HG03442 (cell line): Measurements from ENCODE around the gene TBPL2.

Source experiments
- ATAC-seq: cut with Tn5 transposase; IDR thresholded peaks from one replicate; pipeline ENCODE4 v1.9.1; 2021; ENCODE audit warnings: mild to moderate bottlenecking, moderate library complexity; ENCODE audit not compliant: unreplicated experiment

TBPL2 gene

DNA sequence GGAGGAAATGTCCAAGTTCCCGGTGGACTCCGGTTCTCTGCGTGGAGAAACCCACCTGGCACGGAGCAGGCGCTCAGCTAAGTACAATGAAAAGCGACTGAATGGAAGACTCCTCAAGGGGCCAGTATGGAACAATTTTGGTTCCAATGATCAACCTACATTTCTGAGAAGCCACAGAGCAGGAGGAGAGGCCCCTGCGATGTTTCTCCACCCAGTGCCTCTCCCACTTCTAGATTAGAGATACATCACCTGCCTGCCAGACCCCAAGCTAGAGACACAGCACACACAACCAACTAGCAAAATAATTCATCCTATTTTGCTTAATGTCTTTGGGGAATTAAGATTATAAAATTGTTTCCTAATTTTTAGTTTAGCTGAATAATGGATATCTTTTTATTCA, 67.6 kb downstream of the TBPL2 start:
- no peak for ATAC-seq

DNA sequence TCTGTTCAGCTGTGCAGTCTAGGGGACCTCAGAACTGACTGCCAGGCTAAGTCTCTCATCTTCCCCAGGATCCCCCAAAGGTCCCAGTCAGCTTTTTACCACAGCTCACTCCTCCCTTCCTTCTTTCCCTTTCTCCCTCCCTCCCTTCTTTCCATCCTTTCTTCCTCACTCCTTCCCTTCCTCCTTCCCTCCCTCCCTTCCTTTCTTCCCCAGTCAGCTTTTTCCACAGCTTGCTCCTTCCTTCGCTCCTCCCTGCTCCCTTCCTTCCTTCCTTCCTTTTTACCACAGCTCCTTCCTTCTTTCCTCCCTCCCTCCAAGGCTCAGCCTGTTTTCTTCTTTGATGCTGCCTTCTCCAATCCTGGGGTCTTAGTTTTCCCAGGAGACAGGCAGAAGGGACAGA, 68.0 kb downstream of the TBPL2 start:
- ATAC-seq, result no peak

DNA sequence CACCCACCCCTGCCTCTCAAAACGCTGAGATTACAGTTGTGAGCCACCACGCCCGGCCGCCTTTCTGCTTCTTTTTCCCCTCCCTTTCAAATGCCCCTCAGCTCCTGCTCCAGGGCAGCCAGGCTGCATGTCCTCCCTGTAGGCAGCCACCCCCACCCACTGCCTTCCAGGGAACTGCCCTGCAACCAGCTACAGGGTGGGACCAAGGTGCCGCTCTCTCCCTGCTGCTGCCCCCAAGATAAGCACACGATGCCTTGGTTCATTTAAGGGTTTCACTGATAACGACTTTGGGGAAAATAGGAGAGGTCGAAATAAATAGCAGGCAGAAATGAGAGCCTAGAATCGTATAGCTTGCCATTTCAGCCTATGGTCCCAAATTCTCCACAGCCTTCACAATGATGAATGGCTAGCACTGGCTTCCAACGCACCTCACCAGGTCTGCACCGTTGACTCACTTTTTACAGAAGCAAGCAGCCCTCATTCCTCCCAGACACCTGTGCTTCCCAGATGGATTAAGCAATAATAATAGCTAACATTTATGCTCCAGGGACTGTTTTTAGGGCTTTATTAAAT, 69.4 kb downstream of the TBPL2 start:
- no peak for ATAC-seq

DNA sequence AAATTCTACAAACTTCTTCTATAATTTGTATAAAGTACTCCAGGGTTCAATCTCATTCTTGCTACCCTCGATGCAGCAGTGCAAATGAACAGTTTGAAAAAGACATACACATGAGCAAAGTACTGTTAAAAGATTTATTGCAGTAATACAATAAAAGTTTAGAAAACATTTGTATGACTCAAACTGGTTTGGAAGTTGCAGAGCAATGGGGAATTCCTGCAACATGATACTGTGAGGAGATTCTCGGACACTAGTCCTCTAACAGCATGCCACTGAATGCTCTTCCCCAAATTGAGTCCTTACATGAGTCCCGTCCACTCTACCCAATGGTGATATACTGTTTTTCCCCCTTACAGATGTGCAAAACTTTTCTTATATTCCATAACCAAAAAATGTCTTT, 74.1 kb downstream of the TBPL2 start:
- no peak for ATAC-seq
